Measurements from ENCODE around the gene MDN1.
A peak's percentile ranks its signal among the peaks of the same experiment; 100 is the strongest.

MDN1 gene

DNA sequence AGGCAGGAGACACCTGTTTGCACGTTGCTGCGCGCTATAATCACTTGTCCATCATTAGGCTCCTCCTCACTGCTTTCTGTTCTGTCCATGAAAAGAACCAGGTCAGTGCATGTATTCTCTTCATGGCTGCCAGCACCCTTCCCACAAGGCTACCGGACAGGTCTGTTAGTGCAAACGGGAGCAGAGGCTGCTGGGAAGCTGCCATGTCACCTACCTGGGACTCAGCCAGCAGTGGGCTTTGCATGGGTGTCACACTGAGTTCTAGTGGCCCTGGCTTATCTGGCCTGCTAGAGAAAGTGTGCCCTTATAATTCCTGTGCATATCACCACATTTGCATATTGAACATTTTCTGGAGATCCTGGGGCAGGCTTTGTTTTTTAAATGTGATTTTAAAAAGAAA lies 205.8 kb downstream of the MDN1 start:
- H3K27ac ChIP-seq = no peak overlapping the region
- DNase-seq (ENCODE audit: low read depth, low spot score) = no peak

DNA sequence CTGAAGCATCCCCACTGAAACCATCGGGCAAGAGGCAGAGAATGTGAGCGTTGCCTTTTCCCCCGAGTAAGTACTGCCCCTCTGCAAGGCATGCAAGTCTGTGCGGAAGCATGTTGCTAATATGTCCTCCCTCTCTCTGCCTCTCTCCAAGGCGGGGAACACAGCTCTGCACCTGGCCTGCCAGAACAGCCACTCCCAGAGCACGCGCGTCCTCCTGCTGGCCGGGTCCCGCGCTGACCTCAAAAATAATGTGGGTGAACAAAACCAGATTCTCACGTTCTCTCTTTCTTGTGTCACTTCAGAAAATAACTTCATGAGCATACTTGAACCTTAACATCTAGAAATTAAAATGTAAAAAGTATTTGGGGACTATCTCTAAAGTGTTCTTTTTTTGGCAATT lies 207.5 kb downstream of the MDN1 start:
- H3K27ac ChIP-seq = no peak overlapping the region
- DNase-seq (ENCODE audit: low read depth, low spot score) = no peak

GRCh38 chr6:89611666-89612065 lies 207.9 kb downstream of the MDN1 start:
- DNase-seq (ENCODE audit: low read depth, low spot score) = no peak

DNA sequence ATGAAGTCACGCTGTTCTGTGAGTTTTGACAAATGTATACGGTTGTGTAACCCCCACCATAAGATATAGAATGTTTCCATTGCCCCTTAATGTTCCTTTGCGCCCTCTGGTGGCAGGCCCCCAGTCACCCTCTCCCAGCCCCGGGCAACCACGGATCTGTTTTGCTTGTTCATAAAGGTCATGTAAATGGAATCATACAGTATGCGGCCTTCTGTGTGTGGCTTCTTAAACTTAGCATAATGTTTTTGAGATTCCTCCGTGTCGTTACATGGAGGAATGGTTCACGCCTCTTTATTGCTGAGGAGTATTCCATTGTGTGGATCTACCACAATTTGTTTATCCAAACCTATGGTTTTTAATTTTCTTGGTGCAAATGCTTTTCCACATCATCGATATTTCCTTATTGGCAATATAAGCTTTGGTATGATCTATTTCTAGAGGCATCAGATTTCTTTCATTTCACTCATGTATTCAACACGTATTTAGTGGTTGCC lies 209.4 kb downstream of the MDN1 start:
- no peak overlapping the region for H3K27ac ChIP-seq

More at GRCh38 chr6:89611666-89612065, 207.9 kb downstream of the MDN1 start:
- no peak overlapping the region for H3K27ac ChIP-seq

GRCh38 chr6:89605861-89606260 lies 213.7 kb downstream of the MDN1 start:
- no peak overlapping the region for H3K27ac ChIP-seq
- no peak for DNase-seq (ENCODE audit: low read depth, low spot score)

More for the DNA sequence above, 209.4 kb downstream of the MDN1 start:
- DNase-seq (ENCODE audit: low read depth, low spot score) = no peak

- no peak for DNase-seq (ENCODE audit: low read depth, low spot score)
- H3K27ac ChIP-seq = no peak overlapping the region
Measured at GRCh38 chr6:89604653-89605052, 214.9 kb downstream of the MDN1 start.

- H3K27ac ChIP-seq = no peak overlapping the region
- no peak for DNase-seq (ENCODE audit: low read depth, low spot score)
Measured at GRCh38 chr6:89602166-89602565, 217.4 kb downstream of the MDN1 start.

GRCh38 chr6:89599727-89600126 lies 219.9 kb downstream of the MDN1 start:
- no peak for DNase-seq (ENCODE audit: low read depth, low spot score)
- H3K27ac ChIP-seq = no peak overlapping the region

- H3K27ac ChIP-seq = no peak overlapping the region
- DNase-seq (ENCODE audit: low read depth, low spot score) = peak; percentile 55
Measured at GRCh38 chr6:89597988-89598387, 221.6 kb downstream of the MDN1 start.

DNA sequence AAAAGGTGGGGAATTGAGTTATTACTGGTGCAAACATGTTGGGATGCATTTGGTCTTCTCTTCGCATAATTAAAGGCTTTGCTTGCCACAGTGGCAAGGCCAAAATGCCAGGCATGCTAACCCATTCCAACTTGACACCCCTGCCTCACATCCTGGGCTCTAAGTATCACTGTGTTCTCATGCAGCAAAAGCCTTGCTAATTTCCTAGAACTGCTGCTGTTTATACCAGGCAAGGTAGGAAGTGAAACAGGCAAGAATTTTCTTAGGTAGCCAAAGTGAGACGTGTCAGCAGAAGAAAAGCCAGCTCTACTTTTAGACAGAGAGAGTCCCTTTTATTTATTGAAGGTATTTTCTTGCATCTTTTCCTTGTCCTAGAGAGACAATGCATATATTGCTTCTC lies 222.2 kb downstream of the MDN1 start:
- no peak for DNase-seq (ENCODE audit: low read depth, low spot score)
- H3K27ac ChIP-seq = no peak overlapping the region

DNA sequence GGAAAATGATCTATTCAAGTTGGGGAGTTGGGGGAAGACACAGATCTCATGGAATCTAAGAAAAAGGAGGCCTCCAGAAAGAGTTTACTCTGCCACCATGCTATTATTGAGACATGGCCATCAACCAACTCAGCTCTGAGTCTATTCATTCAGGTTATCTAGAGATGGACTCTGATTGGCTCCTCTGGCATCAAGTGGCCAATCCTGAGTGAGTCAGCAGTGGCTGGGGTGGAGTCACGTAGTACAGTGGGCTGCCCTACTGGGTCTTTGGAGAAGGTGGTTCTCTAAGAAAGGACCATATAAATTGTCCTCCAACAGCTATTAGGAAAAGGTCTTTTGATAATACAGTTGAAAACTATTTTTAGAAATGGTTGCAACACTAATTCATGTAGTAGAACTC lies 223.1 kb downstream of the MDN1 start:
- H3K27ac ChIP-seq = no peak overlapping the region
- DNase-seq (ENCODE audit: low read depth, low spot score) = no peak

DNA sequence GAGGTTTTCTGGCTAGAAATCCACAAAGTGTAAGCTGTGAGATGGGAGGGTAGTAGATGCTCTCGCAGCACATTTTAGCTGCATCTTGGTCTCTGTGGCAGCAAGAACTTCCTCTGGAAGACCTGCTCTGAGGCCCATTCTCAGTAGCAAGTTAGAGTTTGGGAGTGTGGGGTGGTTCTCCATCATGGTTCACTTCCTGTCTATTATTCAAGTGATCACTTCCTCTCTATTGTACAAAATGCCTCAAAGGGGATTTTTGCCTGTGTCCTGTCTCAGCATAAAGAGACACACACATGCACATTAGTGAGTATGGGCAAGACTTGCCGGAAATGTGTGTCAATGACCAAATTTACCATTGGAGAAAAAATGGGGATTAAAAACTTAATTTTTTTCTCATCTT lies 223.5 kb downstream of the MDN1 start:
- no peak overlapping the region for H3K27ac ChIP-seq
- no peak for DNase-seq (ENCODE audit: low read depth, low spot score)
